Measurements from ENCODE around the gene PHF24.

DNA sequence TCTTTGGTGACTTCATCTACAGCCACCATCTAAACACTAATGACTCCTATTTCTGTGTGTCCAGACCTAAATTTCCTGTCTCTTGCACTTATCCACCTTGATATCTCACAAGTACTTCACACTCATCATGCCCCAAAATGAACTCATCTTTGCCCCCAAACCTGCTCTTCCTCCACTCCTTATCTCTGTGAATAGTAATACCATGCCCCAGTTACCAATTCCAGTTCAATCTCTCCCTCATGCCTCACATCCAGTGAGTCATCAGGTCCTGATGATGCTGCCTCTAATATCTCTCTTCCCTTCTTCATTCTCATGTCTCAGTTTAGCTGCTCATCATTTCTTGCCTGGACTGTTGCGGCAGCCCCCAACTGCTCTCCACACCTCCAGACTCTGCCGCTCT, 16.6 kb downstream of the PHF24 start:
- TF ChIP-seq POLR2AphosphoS5 (IDR thresholded peaks at IDR 0.05; ENCODE audit: borderline replicate concordance, low read depth, low read length) (no peak), EZH2 (IDR thresholded peaks at IDR 0.05) (no peak), FOXP2 (optimal IDR thresholded peaks at IDR 0.05; ENCODE audit: control extremely low read depth, extremely low read length, insufficient read depth) (no peak)
